Cerebellar nuclear complex (tissue), 1 donor: ENCODE results near the gene CCDC30.
A peak's percentile ranks its signal among the peaks of the same experiment; 100 is the strongest.
"Not testable (repeated sequence)": the region's sequence is repeated elsewhere in the genome, so short reads cannot be mapped to it uniquely, and the experiment has no call there.

Source experiments
- DNase-seq, 2 experiments: peaks; one replicate each; lab custom pipeline; 2025; lab: John Stamatoyannopoulos, UW

The CCDC30 gene

GRCh38 chr1:42450061-42450460 is 13.0 kb upstream of the CCDC30 start:
- no peak for DNase-seq

- no peak for DNase-seq
These were observed 9.7 kb upstream of the CCDC30 start for GRCh38 chr1:42453386-42453785.

- DNase-seq: no peak
These were observed 8.7 kb upstream of the CCDC30 start for GRCh38 chr1:42454403-42454802.

GRCh38 chr1:42456010-42456753 is 6.9 kb upstream of the CCDC30 start, which contains the start of the genes PPCS and ZMYND12:
PPCS (plus strand) TSS chr1:42456543; CDS start chr1:42456566, 23 bp downstream.
ZMYND12 (minus strand) TSS chr1:42456022; CDS start chr1:42455997, 25 bp downstream.
- peak in 1 of 2 experiments; percentile 53 for DNase-seq

- DNase-seq: no peak
These were observed 6.4 kb upstream of the CCDC30 start for GRCh38 chr1:42456754-42457089.

- DNase-seq: no peak
These were observed 1.9 kb upstream of the CCDC30 start for GRCh38 chr1:42461196-42461595.

- no peak for DNase-seq
These were observed 835 bp downstream of the CCDC30 start for GRCh38 chr1:42463921-42464320.

- DNase-seq: no peak
These were observed 2.9 kb downstream of the CCDC30 start for GRCh38 chr1:42466030-42466429.

- no peak for DNase-seq
These were observed 6.6 kb downstream of the CCDC30 start for GRCh38 chr1:42469727-42470126.

GRCh38 chr1:42476605-42477004 is 13.5 kb downstream of the CCDC30 start:
- no peak for DNase-seq

- not testable (repeated sequence) for DNase-seq
These were observed 14.3 kb downstream of the CCDC30 start for GRCh38 chr1:42477354-42477753.

GRCh38 chr1:42477775-42478174 is 14.7 kb downstream of the CCDC30 start:
- DNase-seq: no peak

GRCh38 chr1:42479621-42480020 is 16.5 kb downstream of the CCDC30 start:
- no peak for DNase-seq

GRCh38 chr1:42480921-42481320 is 17.8 kb downstream of the CCDC30 start:
- no peak for DNase-seq

- no peak for DNase-seq
These were observed 19.6 kb downstream of the CCDC30 start for GRCh38 chr1:42482635-42483153.

GRCh38 chr1:42484382-42484781 is 21.3 kb downstream of the CCDC30 start:
- no peak for DNase-seq

- no peak for DNase-seq
These were observed 27.2 kb downstream of the CCDC30 start for GRCh38 chr1:42490237-42490636.

- not testable (repeated sequence) for DNase-seq
These were observed 38.9 kb downstream of the CCDC30 start for GRCh38 chr1:42502031-42502430.

GRCh38 chr1:42504535-42505128 is 41.5 kb downstream of the CCDC30 start:
- DNase-seq: no peak

GRCh38 chr1:42506576-42506975 is 43.5 kb downstream of the CCDC30 start:
- no peak for DNase-seq

- DNase-seq: not testable (repeated sequence)
These were observed 48.6 kb downstream of the CCDC30 start for GRCh38 chr1:42511581-42512155.

- DNase-seq: no peak
These were observed 55.8 kb downstream of the CCDC30 start for GRCh38 chr1:42518908-42519307.

GRCh38 chr1:42523171-42523570 is 60.1 kb downstream of the CCDC30 start:
- no peak for DNase-seq
